Uterus (tissue), 4 donors: ENCODE measurements around the gene EFNA4. TPM values are rescaled to one million over a fixed set of nuclear protein-coding genes. Genes with fewer than 3 reads are reported as not detected.

Experiments used
- DNase-seq, 2 donors: peaks; one replicate each; pipeline ENCODE4 v3.0.0-alpha.2; 2019 to 2020
- H3K27ac ChIP-seq, 2 donors: fragments of 200-600 bp; sonication (generic); 1 replicate in 1 of 2; 2 replicates in 1 of 2; pipeline ENCODE4 v1.5.1; 2016 to 2018
- H3K27me3 ChIP-seq, 2 donors: fragments of 200-600 bp; sonication (generic); one replicate each; pipeline ENCODE4 v1.5.1; 2018 to 2019; ENCODE audit warnings: control low read depth in 1 of 2
- H3K36me3 ChIP-seq, 2 donors: fragments of 200-600 bp; sonication (generic); one replicate each; pipeline ENCODE4 v1.5.1; 2019; ENCODE audit warnings: control low read depth in 1 of 2
- H3K4me1 ChIP-seq, 2 donors: fragments of 200-600 bp; sonication (generic); one replicate each; pipeline ENCODE4 v1.5.1; 2018 to 2019; ENCODE audit warnings: control low read depth in 1 of 2
- H3K4me3 ChIP-seq, 2 donors: fragments of 200-600 bp; sonication (generic); 1 replicate in 1 of 2; 2 replicates in 1 of 2; pipeline ENCODE4 v1.5.1; 2018 to 2019; ENCODE audit warnings: mild to moderate bottlenecking in 1 of 2
- H3K9me3 ChIP-seq, 2 donors: fragments of 200-600 bp; sonication (generic); one replicate each; pipeline ENCODE4 v1.5.1; 2019; ENCODE audit warnings: control low read depth in 1 of 2
- POLR2A ChIP-seq, 2 donors: fragments of 450-650 bp; IDR thresholded peaks; one replicate each; pipeline ENCODE4 v1.6.1; 2016; ENCODE audit warnings: antibody characterized with exemption in 2 of 2, mild to moderate bottlenecking in 1 of 2, moderate library complexity in 1 of 2
- intact Hi-C: fragments of 100-400 bp; cut with DNase I; formaldehyde crosslinking; loops from one replicate; pipeline ENCODE4 v1.15.1; 2023; ENCODE audit warnings: low total_unique reads
- total RNA-seq, 4 donors: library from RNA; depleted of rRNA in 3 of 4; stranded (reverse); fragments of >200 nt in 3 of 4; gene quantifications; one replicate each; pipeline versions ENCODE4 v1.1.0 to v1.2.4, GENCODE V29; 2014 to 2023
- TF ChIP-seq, protein P1 (sequence below), 4 experiments: fragments of 200-600 bp in 2 of 4; fragments of 450-650 bp in 2 of 4; sonication (generic) in 2 of 4; IDR thresholded peaks; one replicate each; pipeline ENCODE4 v1.5.1; 2016 to 2019; ENCODE audit warnings: antibody characterized with exemption in 4 of 4, mild to moderate bottlenecking in 2 of 4, moderate library complexity in 1 of 4
- donor health status: DM: yes; HTN: yes; CAD: no.

The EFNA4 gene
- total RNA-seq, 4 donors from 2014 or later = 8.0 to 8.4 TPM; not detected in 2

GRCh38 chr1:155022136-155022926 is 41.2 kb upstream of the EFNA4 start:
- Histone ChIP-seq H3K4me1 (peaks cover 0 to 10% of the 10 kb centered on the region in 2 donors), H3K27ac (no peak overlapping the region), H3K36me3 (no peaks in the 10 kb centered on the region), H3K9me3 (no peaks in the 10 kb centered on the region), H3K27me3 (no peaks in the 10 kb centered on the region), H3K4me3 (no peak overlapping the region)
- TF ChIP-seq, protein P1, sequence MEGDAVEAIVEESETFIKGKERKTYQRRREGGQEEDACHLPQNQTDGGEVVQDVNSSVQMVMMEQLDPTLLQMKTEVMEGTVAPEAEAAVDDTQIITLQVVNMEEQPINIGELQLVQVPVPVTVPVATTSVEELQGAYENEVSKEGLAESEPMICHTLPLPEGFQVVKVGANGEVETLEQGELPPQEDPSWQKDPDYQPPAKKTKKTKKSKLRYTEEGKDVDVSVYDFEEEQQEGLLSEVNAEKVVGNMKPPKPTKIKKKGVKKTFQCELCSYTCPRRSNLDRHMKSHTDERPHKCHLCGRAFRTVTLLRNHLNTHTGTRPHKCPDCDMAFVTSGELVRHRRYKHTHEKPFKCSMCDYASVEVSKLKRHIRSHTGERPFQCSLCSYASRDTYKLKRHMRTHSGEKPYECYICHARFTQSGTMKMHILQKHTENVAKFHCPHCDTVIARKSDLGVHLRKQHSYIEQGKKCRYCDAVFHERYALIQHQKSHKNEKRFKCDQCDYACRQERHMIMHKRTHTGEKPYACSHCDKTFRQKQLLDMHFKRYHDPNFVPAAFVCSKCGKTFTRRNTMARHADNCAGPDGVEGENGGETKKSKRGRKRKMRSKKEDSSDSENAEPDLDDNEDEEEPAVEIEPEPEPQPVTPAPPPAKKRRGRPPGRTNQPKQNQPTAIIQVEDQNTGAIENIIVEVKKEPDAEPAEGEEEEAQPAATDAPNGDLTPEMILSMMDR (IDR thresholded peaks at IDR 0.05) = no peak
- TF ChIP-seq POLR2A (IDR thresholded peaks at IDR 0.05) = no peak
- intact Hi-C loops = no loop called here
- no peak for DNase-seq

DNA sequence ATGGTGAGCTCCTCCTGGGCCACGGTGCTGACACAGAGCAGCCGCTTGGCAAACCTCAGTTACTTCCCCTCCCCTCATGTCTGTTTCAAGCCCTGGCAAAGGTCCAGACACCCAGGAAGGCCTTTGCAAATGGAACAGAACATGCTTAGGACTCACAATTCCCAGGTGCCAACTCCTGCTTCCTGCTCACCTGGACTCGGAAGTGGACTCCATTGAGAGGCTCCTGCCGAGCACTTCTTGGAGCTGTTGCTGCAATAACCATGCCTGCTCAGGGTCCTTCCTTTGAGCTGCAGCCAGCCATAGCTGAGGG is 40.7 kb upstream of the EFNA4 start:
- no peak for DNase-seq
- intact Hi-C loops = no loop called here
- no peaks in the 10 kb centered on the region for H3K27me3 ChIP-seq
- H3K9me3 ChIP-seq = no peaks in the 10 kb centered on the region
- no peak overlapping the region for H3K4me3 ChIP-seq
- no peak overlapping the region for H3K27ac ChIP-seq
- peaks cover 0 to 6% of the 10 kb centered on the region in 2 donors for H3K4me1 ChIP-seq
- TF ChIP-seq, protein P1 (IDR thresholded peaks at IDR 0.05) = no peak
- no peak for TF ChIP-seq POLR2A (IDR thresholded peaks at IDR 0.05)
- H3K36me3 ChIP-seq = no peaks in the 10 kb centered on the region

GRCh38 chr1:155023627-155024026 is 39.9 kb upstream of the EFNA4 start:
- Histone ChIP-seq H3K36me3 (no peaks in the 10 kb centered on the region), H3K27me3 (no peaks in the 10 kb centered on the region), H3K4me3 (no peak overlapping the region), H3K27ac (no peak overlapping the region), H3K9me3 (no peaks in the 10 kb centered on the region), H3K4me1 (no peaks in the 10 kb centered on the region)
- intact Hi-C loops = no loop called here
- TF ChIP-seq POLR2A (IDR thresholded peaks at IDR 0.05) = no peak
- TF ChIP-seq, protein P1 (IDR thresholded peaks at IDR 0.05) = no peak
- no peak for DNase-seq

DNA sequence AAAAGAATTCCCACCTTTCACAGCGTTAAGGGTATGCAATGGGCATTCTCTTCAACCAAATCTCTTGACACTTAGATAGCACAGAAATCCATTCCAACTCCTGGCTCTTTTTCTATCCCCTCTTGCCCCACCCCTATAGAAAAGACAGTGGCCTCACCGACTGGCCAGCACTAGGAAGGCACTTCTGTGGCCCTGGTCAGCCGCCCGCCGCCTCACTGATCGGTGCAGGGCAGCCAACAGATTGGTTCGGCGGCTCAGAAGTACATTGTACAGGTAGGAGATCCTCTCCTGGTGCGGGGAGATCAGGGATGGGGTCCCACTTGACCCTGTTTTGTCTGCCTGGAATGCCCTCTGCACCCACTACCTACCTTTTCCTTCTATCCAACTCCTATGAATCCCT is 39.2 kb upstream of the EFNA4 start:
- Histone ChIP-seq H3K27me3 (no peaks in the 10 kb centered on the region), H3K9me3 (no peaks in the 10 kb centered on the region), H3K27ac (no peak overlapping the region), H3K36me3 (no peaks in the 10 kb centered on the region), H3K4me3 (no peak overlapping the region), H3K4me1 (no peaks in the 10 kb centered on the region)
- no peak for TF ChIP-seq POLR2A (IDR thresholded peaks at IDR 0.05)
- TF ChIP-seq, protein P1 (IDR thresholded peaks at IDR 0.05) = no peak
- DNase-seq = no peak
- intact Hi-C loops = no loop called here

GRCh38 chr1:155026154-155026553 is 37.4 kb upstream of the EFNA4 start:
- Histone ChIP-seq H3K4me1 (no peaks in the 10 kb centered on the region), H3K27me3 (no peaks in the 10 kb centered on the region), H3K27ac (no peak overlapping the region), H3K9me3 (no peaks in the 10 kb centered on the region), H3K36me3 (no peaks in the 10 kb centered on the region), H3K4me3 (no peak overlapping the region)
- no peak for DNase-seq
- TF ChIP-seq, protein P1 (IDR thresholded peaks at IDR 0.05) = no peak
- TF ChIP-seq POLR2A (IDR thresholded peaks at IDR 0.05) = no peak
- intact Hi-C loops = no loop called here
